Activated CD4-positive, alpha-beta T cell treated with anti-CD3 and anti-CD28 coated beads, Interleukin-2, amount 50 U/mL, for 1 hour (primary cell): Measurements from ENCODE around the gene NAP1L3.

Experiments
- DNase-seq: peaks from one replicate; pipeline ENCODE4 v3.0.0-alpha.2; 2020

Gene NAP1L3, protein sequence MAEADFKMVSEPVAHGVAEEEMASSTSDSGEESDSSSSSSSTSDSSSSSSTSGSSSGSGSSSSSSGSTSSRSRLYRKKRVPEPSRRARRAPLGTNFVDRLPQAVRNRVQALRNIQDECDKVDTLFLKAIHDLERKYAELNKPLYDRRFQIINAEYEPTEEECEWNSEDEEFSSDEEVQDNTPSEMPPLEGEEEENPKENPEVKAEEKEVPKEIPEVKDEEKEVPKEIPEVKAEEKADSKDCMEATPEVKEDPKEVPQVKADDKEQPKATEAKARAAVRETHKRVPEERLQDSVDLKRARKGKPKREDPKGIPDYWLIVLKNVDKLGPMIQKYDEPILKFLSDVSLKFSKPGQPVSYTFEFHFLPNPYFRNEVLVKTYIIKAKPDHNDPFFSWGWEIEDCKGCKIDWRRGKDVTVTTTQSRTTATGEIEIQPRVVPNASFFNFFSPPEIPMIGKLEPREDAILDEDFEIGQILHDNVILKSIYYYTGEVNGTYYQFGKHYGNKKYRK

DNA sequence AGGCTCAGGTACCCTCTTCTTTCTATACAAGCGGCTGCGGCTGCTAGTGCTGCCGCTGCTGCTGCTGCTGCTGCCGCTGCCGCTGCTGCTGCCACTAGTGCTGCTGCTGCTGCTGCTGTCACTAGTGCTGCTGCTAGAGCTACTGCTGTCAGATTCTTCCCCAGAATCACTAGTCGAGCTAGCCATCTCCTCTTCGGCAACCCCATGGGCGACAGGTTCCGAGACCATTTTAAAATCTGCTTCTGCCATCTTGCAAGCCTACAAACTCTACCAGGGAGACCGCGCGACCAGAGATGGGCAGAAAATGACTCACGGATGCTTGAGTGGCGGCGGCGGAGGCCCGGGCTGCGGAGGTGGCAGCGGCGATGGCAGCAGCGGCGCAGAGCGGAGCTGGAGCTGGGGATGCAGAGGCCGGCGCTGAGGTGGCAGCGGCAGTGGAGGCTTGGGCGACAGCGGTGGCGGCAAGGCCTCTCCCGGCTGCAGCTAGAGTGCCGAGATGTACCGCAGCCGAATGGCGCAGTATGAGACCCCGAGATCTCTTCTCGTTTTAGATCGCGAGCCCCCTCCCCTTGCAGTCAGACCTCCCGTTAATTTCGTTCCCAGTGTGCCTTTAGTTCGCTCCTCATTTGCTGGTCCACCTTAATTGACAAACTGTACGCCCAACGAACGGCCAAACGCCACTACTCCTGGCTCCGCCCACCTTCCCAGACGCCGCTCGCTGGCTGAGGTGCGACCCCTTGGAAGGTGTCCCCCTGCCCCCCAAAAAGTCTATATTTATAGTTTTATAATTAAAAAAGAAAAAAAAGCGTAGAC is at the start of gene NAP1L3:
NAP1L3 (minus strand) TSS at position 523 of the 813 bp plus-strand sequence; CDS start at position 249, 274 bp downstream.
- DNase-seq = peak; percentile 42

DNA sequence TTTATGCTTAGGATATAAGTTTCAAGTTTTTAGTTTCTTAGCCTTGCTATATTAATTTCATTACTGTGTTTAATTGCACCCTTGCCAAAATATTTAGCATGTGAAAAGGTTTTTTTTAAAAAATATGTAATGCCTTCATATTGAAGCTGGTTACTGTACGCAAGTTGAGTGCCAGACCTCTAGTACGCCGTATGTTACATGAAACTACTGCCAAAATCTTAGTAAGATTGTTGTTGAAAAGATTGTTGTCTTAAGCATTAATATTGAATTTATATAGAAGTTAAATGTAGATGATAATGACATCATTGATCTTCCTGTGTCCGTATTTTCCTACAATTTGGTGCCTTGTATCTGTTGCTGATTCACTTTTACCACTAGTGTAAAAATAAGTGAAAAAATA is 37.7 kb upstream of the NAP1L3 start:
- no peak for DNase-seq

DNA sequence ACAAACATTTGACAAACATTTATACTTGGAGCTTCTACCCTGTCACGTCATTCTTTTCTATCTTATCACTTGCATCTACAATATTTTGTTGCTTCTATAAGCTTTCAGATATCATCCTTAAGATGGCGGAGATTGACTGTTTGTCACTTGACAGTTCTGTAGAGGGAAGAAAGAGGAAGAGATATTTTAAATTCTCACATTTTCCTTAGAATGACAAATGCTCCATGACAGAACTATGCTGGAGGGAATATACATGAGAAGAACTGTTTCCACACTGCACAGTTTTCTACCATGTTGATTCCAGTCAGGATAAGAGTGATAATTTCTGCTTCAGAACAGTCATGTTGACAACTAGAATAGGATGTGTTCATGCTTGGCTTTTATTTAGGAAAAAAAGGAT is 30.3 kb upstream of the NAP1L3 start:
- DNase-seq = no peak

GRCh38 chrX:93695981-93696380 is 22.6 kb upstream of the NAP1L3 start:
- no peak for DNase-seq

DNA sequence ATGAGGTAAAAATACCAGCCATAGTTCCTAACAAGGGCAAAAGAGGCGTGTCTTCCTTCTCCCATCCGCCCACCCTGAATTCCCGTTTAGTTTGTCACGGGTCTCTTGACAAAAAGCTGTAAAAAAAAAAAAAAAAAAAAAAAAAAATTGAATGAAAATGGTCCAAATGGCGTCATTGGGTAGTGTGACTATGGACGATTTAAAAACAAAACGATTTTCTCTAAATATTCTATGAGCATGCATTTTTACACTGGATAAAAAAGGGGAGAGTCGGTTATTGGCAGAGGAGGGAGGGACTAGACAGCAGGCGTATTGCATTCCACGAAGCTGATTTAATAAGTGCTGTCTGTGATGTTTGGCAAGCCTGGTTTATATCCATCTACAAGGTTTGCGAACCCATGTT is 492 bp upstream of the NAP1L3 start, which contains the start of gene FAM133A:
FAM133A (plus strand) TSS at position 338 of the 403 bp plus-strand sequence. CDS start 35,214 bp downstream, outside the sequence.
- DNase-seq = no peak

DNA sequence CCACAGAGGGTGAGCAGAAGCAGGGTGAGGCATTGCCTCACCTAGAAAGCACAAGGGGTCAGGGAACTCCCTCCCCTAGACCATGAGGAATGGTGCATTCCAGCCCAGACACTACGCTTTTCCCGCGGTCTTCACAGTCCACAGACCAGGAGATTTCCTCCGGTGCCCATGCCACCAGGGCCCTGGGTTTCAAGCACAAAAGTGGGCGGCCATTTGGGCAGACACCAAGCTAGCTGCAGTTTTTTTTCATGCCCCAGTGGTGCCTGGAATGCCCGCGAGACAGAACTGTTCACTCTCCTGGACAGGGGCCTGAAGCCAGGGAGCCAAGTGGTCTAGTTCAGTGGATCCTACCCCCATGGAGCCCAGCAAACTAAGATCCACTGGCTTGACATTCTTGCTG is 12.8 kb downstream of the NAP1L3 start:
- DNase-seq = no peak

DNA sequence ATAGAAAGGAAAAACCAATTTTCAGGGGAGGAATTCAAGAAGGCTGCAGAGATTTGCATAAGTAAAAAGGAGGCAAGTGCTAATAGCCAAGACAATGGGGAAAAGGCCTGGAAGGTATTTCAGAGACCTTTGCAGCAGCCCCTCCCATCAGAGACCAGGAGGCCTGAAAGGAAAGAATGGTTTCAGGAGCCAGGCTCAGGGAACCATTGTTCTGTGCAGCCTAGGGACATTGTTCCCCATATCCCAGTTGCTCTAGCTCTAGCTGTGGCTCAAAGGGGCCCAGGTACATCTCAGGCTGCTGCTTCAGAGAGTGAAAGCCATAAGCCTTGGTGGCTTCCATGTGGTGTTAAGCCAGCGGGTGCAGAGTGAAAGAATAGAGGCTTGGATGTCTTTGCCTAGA is 24.0 kb downstream of the NAP1L3 start:
- DNase-seq = no peak

DNA sequence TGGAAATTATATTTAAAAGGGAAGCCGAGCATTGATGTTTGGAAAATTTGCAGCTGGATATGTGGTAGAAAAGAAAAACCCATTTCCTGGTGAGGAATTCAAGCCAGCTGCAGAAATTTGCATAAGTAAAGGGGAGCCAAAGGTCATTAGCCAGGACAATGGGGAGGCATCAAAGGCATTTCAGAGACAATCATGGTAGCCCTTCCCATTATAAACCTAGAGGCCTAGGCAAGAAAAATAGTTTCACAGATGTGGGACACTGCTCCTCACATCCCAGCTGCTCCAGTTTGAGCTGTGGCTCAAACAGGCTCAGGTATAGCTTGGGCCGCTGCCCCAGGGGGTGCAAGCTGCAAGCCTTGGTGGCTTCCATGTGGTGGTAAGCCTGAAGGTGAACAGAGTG is 35.8 kb downstream of the NAP1L3 start:
- no peak for DNase-seq
